Esophagus (tissue), 2 donors: ENCODE measurements around the gene PLG. TPM values are rescaled to one million over a fixed set of nuclear protein-coding genes. Genes with fewer than 3 reads are reported as not detected.
"Not testable (repeated sequence)": the region's sequence is repeated elsewhere in the genome, so short reads cannot be mapped to it uniquely, and the experiment has no call there.

Experiments
- H3K27ac ChIP-seq, 2 donors: one replicate each; pipeline ENCODE4 v1.5.1; 2013; ENCODE audit warnings: low read depth in 2 of 2, mild to moderate bottlenecking in 2 of 2, inconsistent platforms in 1 of 2, low read length in 1 of 2, moderate library complexity in 1 of 2
- H3K27me3 ChIP-seq, 2 donors: one replicate each; pipeline ENCODE4 v1.6.1; 2013; ENCODE audit warnings: low read length in 2 of 2, control low read depth in 1 of 2, mild to moderate bottlenecking in 1 of 2; ENCODE audit not compliant: insufficient read depth in 2 of 2, control insufficient read depth in 1 of 2
- H3K36me3 ChIP-seq, 2 donors: one replicate each; pipeline ENCODE4 v1.6.1; 2013; ENCODE audit warnings: low read length in 1 of 2; ENCODE audit not compliant: control insufficient read depth in 2 of 2, insufficient read depth in 2 of 2
- H3K4me1 ChIP-seq, 2 donors: one replicate each; pipeline ENCODE4 v1.6.1; 2013; ENCODE audit warnings: low read length in 1 of 2; ENCODE audit not compliant: control insufficient read depth in 2 of 2, insufficient read depth in 2 of 2
- H3K4me3 ChIP-seq, 2 donors: one replicate each; pipeline ENCODE4 v1.5.1; 2013; ENCODE audit warnings: low read length in 2 of 2, mild to moderate bottlenecking in 2 of 2, low read depth in 1 of 2, moderate library complexity in 1 of 2
- H3K9me3 ChIP-seq, 2 donors: one replicate each; pipeline ENCODE4 v1.6.1; 2013; ENCODE audit warnings: mild to moderate bottlenecking in 2 of 2, low read depth in 1 of 2, low read length in 1 of 2, moderate library complexity in 1 of 2; ENCODE audit not compliant: control insufficient read depth in 2 of 2, insufficient read depth in 1 of 2
- WGBS, 2 donors: extraction: QIAGEN DNeasy Blood & Tissue Kit; methylation state at CpG; one replicate each; pipeline ENCODE4 v1.1.7; 2013; 5-methylcytosine and 5-hydroxymethylcytosine counted together
- polyA plus RNA-seq, 2 donors: library from polyadenylated mRNA; stranded (reverse); fragments of 200-250 nt; gene quantifications; one replicate each; pipeline ENCODE4 v1.2.3, GENCODE V29; 2013
- donor health status: healthy with polysubstance abuse.
- donor health status: Bipolar disorder and iron deficiency.

PLG gene
- not detected for polyA plus RNA-seq

- H3K27me3 ChIP-seq, H3K9me3 ChIP-seq, H3K36me3 ChIP-seq, H3K27ac ChIP-seq, H3K4me1 ChIP-seq, H3K4me3 ChIP-seq: not testable (repeated sequence)
- 83 to 96% methylated on average over 6 of the region's 6 CpGs for WGBS, 2 donors
These were observed at the start of gene PLG for GRCh38 chr6:160701918-160702680. PLG (plus strand) TSS chr6:160702244; CDS start chr6:160702305, 61 bp downstream.

DNA sequence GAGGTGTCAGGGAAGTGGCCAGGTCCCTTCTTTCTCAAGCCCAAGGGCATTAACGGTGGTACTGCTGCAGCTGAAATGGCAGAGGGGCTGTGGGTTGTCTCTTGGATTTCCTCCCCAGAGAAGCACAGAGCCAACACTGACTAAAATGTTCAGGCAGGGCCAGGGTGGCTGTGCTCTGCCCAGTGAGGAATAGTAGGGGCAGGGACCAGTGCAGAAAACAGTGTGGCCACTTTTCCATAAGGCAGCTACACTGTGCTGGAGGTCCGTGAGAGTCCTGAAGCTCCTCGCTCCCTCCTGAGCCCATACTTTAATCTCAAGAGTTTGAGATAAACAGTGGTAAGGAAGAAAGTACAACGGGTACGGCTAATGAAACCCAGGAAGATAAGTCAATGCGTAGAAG lies 42.5 kb upstream of the PLG start:
- Histone ChIP-seq H3K27ac (no peak overlapping the region), H3K9me3 (peaks cover 0 to 6% of the 10 kb centered on the region in 2 donors), H3K36me3 (no peaks in the 10 kb centered on the region), H3K4me1 (no peaks in the 10 kb centered on the region), H3K4me3 (no peak overlapping the region), H3K27me3 (peaks cover 0 to 2% of the 10 kb centered on the region in 2 donors)
- WGBS, 2 donors = 88 to 89% methylated on average over 6 of the region's 6 CpGs

DNA sequence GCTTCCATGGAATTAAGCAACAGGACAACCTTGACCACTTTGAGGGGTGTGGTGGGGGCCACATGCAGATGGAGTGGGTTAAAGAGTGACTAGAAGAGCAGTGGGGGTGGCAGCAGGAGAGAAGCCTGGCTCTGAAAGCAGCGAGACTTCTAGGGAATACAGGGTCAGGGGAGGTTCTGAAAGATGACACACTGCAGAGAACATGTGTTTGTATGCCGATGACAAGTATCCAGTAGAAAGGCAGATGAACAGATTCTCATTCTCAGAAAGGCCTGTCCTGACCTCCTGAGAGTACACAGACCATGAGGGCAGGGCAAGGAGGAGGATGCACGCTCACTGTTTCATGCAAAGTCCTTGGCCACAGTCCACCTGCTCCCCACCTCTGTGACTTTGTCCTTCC lies 40.8 kb upstream of the PLG start:
- no peak overlapping the region for H3K4me3 ChIP-seq
- peaks cover 0 to 2% of the 10 kb centered on the region in 2 donors for H3K27me3 ChIP-seq
- no peak overlapping the region for H3K27ac ChIP-seq
- 59 to 76% methylated on average over 3 of the region's 3 CpGs for WGBS, 2 donors
- peaks cover 0 to 6% of the 10 kb centered on the region in 2 donors for H3K9me3 ChIP-seq
- H3K36me3 ChIP-seq = no peaks in the 10 kb centered on the region
- no peaks in the 10 kb centered on the region for H3K4me1 ChIP-seq

GRCh38 chr6:160662429-160662828 lies 39.6 kb upstream of the PLG start:
- Histone ChIP-seq H3K36me3 (no peaks in the 10 kb centered on the region), H3K27ac (no peak overlapping the region), H3K27me3 (peaks cover 0 to 2% of the 10 kb centered on the region in 2 donors), H3K4me3 (no peak overlapping the region), H3K4me1 (no peaks in the 10 kb centered on the region), H3K9me3 (peaks cover 0 to 6% of the 10 kb centered on the region in 2 donors)
- 34 to 36% methylated on average over 3 of the region's 3 CpGs for WGBS, 2 donors

DNA sequence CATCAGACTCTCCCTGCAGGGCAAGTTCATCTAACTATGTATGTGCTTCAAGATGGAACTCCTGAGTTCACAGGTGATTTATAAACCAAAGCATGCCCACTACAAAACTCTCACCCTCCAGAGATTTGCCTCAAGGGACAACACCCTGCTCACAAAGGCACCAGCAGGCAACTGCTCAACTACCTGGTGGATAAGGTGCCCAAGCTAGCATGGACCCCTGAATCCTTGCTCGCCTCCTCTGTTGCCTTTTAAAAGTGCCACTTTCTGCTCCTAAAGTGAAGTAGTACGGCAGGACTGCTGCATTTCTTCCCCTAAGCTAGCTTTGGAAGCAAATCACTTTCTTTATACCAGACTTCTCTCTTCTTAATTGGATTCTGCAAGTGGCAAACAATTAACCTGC lies 39.2 kb upstream of the PLG start:
- Histone ChIP-seq H3K9me3 (peaks cover 0 to 5% of the 10 kb centered on the region in 2 donors), H3K4me1 (no peaks in the 10 kb centered on the region), H3K36me3 (no peaks in the 10 kb centered on the region), H3K27me3 (peaks cover 0 to 2% of the 10 kb centered on the region in 2 donors), H3K4me3 (no peak overlapping the region), H3K27ac (no peak overlapping the region)
- WGBS, 2 donors = 70 to 73% methylated on average over 2 of the region's 2 CpGs

DNA sequence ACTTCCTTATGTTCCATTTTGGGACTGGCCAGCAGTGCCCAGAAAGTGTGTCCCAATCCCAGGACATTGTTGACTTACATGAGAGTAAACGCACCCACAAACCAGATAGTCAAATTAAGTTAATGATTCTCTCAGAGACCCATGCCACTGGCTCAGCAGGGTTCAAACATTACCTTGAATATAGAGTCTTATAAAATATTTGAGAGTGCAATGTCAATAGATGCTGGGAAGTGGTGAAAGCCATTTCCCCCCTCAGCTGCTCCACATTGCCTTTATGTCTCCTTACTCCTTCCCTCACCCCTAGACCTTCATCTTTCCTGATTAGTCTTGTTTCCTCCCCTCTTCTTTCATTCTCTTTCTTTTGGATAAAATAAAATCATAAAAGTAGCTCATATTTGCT lies 37.8 kb upstream of the PLG start, which contains the start of gene LPA:
Gene LPA (minus strand): TSS at position 78 of the 400 bp plus-strand sequence. CDS start 61 bp downstream, at position 17.
- not testable (repeated sequence) for H3K4me3 ChIP-seq, H3K9me3 ChIP-seq, H3K27me3 ChIP-seq, H3K27ac ChIP-seq, H3K4me1 ChIP-seq, H3K36me3 ChIP-seq
- 83 to 96% methylated on average over 1 of the region's 1 CpG for WGBS, 2 donors

- Histone ChIP-seq H3K9me3 (no peaks in the 10 kb centered on the region), H3K4me3 (no peak overlapping the region), H3K36me3 (no peaks in the 10 kb centered on the region), H3K4me1 (peaks cover 0 to 2% of the 10 kb centered on the region in 2 donors), H3K27ac (no peak overlapping the region), H3K27me3 (no peaks in the 10 kb centered on the region)
- WGBS, 2 donors = 24 to 40% methylated on average over 9 of the region's 9 CpGs
These were observed 34.2 kb upstream of the PLG start for GRCh38 chr6:160667639-160668481.

DNA sequence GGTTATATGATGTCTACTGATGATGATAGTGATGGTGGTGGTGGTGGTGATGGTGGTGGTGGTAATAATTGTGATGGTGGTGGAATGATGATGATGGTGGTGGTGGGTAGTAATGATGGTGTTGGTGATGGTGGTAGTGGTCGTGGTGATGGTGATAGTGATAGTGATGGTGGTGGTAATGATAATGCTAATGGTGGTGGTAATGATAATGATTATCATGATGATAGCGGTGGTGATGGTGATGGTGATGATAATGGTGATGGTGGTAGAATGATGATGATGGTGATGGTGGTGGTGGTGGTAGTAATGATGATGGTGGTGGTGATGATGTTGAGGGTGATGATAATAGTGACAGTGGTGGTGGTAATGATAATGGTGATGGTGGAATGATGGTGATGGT lies 33.5 kb upstream of the PLG start:
- Histone ChIP-seq H3K36me3 (no peaks in the 10 kb centered on the region), H3K4me3 (no peak overlapping the region), H3K27me3 (no peaks in the 10 kb centered on the region), H3K4me1 (peaks cover 0 to 2% of the 10 kb centered on the region in 2 donors), H3K9me3 (no peaks in the 10 kb centered on the region), H3K27ac (no peak overlapping the region)
- WGBS, 2 donors = 74 to 79% methylated on average over 2 of the region's 2 CpGs

DNA sequence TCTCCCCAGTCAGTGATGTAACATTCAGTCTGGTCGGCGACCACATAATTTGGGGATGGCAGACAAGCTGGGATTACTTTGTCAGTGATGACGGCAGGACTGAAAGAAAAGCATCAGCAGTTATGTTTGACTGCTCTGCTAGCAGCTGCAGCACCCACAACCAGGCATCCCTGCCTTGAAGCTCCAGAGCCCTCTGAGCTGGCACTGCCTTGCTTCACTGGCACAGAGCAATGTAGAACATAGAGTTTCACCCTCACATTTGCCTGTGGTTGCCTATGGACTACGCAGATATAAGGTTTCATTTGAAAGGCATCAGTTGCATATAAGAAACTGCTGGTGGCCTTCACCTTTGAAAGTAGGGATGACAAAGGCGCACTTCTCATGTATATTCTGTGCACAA lies 25.6 kb upstream of the PLG start:
- not testable (repeated sequence) for H3K36me3 ChIP-seq, H3K4me1 ChIP-seq, H3K4me3 ChIP-seq, H3K27ac ChIP-seq, H3K27me3 ChIP-seq, H3K9me3 ChIP-seq
- WGBS, 2 donors = 84 to 87% methylated on average over 5 of the region's 5 CpGs
